ENCODE measurements around the gene PDCD1. TPM values are rescaled to one million over a fixed set of nuclear protein-coding genes. Genes with fewer than 3 reads are reported as not detected.

Gene PDCD1
- total RNA-seq, 2 experiments from 2014 or later = 9.5 to 11.4 TPM

DNA sequence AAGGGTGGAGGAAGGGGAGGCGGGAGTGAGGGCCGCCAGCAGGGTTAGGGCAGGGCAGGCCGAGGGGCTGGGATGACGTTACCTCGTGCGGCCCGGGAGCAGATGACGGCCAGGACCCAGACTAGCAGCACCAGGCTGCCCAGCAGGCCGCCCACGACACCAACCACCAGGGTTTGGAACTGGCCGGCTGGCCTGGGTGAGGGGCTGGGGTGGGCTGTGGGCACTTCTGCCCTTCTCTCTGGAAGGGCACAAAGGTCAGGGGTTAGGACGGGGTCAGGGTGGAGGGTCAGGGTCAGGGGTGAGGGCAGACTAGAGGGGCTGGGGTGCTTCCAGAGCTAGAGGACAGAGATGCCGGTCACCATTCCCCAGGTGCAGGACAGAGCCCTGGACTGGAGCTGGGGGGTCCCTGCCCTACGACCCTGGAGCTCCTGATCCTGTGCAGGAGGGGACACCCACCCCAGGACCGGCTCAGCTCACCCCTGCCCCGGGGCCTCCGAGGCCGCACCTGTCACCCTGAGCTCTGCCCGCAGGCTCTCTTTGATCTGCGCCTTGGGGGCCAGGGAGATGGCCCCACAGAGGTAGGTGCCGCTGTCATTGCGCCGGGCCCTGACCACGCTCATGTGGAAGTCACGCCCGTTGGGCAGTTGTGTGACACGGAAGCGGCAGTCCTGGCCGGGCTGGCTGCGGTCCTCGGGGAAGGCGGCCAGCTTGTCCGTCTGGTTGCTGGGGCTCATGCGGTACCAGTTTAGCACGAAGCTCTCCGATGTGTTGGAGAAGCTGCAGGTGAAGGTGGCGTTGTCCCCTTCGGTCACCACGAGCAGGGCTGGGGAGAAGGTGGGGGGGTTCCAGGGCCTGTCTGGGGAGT is 6.3 kb downstream of the PDCD1 start:
- Histone ChIP-seq H3K4me3 (ENCODE audit: low read length) (no peak overlapping the region), H3K9me3 (ENCODE audit: control insufficient read depth in 1 of 2, insufficient read depth in 1 of 2, low read length in 2 of 2) (no peaks in the 10 kb centered on the region), H3K4me1 (ENCODE audit: insufficient read depth, low read length) (peaks cover 37% of the 10 kb centered on the region), H3K27ac (ENCODE audit: low read depth in 1 of 2, low read length in 2 of 2) (no peak overlapping the region), H3K27me3 (ENCODE audit: control insufficient read depth in 1 of 2, insufficient read depth in 2 of 2, low read length in 2 of 2) (no peaks in the 10 kb centered on the region), H3K36me3 (ENCODE audit: insufficient read depth, low read length) (peaks cover 4% of the 10 kb centered on the region)
- H3K27me3 Mint-ChIP-seq = no peaks in the 10 kb centered on the region
- ATAC-seq (ENCODE audit: poor library complexity) = no peak
- no peak overlapping the region for H3K27ac Mint-ChIP-seq
- no peaks in the 10 kb centered on the region for H3K36me3 Mint-ChIP-seq (ENCODE audit: low read depth)
- intact Hi-C loops (cut with DNase I, micrococcal nuclease) = no loop called here
- CTCF ChIA-PET = interaction anchor here (1.5 kb wide), 1 partner anchor 26 kb away, joined by 3 read pairs; no protein-coding TSS in a partner anchor
- TF ChIP-seq, protein P1, sequence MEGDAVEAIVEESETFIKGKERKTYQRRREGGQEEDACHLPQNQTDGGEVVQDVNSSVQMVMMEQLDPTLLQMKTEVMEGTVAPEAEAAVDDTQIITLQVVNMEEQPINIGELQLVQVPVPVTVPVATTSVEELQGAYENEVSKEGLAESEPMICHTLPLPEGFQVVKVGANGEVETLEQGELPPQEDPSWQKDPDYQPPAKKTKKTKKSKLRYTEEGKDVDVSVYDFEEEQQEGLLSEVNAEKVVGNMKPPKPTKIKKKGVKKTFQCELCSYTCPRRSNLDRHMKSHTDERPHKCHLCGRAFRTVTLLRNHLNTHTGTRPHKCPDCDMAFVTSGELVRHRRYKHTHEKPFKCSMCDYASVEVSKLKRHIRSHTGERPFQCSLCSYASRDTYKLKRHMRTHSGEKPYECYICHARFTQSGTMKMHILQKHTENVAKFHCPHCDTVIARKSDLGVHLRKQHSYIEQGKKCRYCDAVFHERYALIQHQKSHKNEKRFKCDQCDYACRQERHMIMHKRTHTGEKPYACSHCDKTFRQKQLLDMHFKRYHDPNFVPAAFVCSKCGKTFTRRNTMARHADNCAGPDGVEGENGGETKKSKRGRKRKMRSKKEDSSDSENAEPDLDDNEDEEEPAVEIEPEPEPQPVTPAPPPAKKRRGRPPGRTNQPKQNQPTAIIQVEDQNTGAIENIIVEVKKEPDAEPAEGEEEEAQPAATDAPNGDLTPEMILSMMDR (IDR thresholded peaks at IDR 0.05) = no peak
- no peaks in the 10 kb centered on the region for H3K9me3 Mint-ChIP-seq
- H3K4me3 Mint-ChIP-seq = no peak overlapping the region
- DNase-seq = peak in 1 of 14 experiments; percentile 22
- POLR2A ChIA-PET = no interaction called here
- no peaks in the 10 kb centered on the region for H3K4me1 Mint-ChIP-seq (ENCODE audit: low read depth)

DNA sequence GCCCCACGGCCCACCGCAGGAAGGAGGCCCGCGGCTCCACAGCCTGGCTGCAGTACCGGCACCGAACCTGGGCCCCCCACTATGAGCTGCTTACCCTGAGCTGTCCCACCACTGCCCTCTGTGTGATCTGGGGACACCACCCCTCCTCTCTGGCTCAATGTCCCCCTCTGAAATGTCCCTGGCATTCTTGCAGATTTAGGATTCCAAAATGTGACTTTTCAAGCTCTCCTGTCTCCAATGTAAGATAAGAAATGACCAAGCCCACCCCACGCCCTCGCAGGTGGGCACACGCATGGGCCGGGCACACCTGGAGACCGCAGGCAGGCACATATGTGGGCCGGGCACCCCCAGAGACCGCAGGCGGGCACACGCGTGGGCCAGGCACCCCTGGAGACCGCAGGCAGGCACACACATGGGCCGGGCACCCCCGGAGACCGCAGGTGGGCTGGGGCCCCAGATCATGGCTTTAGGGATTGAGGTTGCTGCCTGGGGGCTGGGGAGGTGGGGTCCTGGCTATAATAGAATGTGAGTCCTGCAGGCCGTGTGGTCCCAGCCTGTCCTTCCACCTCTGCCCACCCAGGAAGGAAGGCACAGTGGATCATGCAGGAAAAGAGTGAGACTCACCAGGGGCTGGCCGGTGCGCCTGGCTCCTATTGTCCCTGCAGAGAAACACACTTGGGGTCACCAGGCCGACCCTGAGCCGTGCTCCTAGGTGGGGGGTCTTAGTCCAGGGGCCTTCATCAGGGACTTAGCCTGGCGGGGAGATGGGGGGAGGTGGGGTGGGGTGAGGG is 7.2 kb downstream of the PDCD1 start:
- ATAC-seq (ENCODE audit: poor library complexity) = no peak
- intact Hi-C loops (cut with DNase I, micrococcal nuclease) = no loop called here
- no peak for DNase-seq
- Histone ChIP-seq H3K36me3 (ENCODE audit: insufficient read depth, low read length) (peaks cover 4% of the 10 kb centered on the region), H3K9me3 (ENCODE audit: control insufficient read depth in 1 of 2, insufficient read depth in 1 of 2, low read length in 2 of 2) (no peaks in the 10 kb centered on the region), H3K27me3 (ENCODE audit: control insufficient read depth in 1 of 2, insufficient read depth in 2 of 2, low read length in 2 of 2) (no peaks in the 10 kb centered on the region), H3K4me3 (ENCODE audit: low read length) (no peak overlapping the region), H3K27ac (ENCODE audit: low read depth in 1 of 2, low read length in 2 of 2) (no peak overlapping the region), H3K4me1 (ENCODE audit: insufficient read depth, low read length) (peaks cover 30% of the 10 kb centered on the region)
- H3K4me3 Mint-ChIP-seq = no peak overlapping the region
- H3K4me1 Mint-ChIP-seq (ENCODE audit: low read depth) = no peaks in the 10 kb centered on the region
- H3K27me3 Mint-ChIP-seq = no peaks in the 10 kb centered on the region
- ChIA-PET CTCF (no interaction called here), POLR2A (no interaction called here)
- TF ChIP-seq, protein P1 (IDR thresholded peaks at IDR 0.05) = no peak
- H3K27ac Mint-ChIP-seq = no peak overlapping the region
- no peaks in the 10 kb centered on the region for H3K36me3 Mint-ChIP-seq (ENCODE audit: low read depth)
- no peaks in the 10 kb centered on the region for H3K9me3 Mint-ChIP-seq

DNA sequence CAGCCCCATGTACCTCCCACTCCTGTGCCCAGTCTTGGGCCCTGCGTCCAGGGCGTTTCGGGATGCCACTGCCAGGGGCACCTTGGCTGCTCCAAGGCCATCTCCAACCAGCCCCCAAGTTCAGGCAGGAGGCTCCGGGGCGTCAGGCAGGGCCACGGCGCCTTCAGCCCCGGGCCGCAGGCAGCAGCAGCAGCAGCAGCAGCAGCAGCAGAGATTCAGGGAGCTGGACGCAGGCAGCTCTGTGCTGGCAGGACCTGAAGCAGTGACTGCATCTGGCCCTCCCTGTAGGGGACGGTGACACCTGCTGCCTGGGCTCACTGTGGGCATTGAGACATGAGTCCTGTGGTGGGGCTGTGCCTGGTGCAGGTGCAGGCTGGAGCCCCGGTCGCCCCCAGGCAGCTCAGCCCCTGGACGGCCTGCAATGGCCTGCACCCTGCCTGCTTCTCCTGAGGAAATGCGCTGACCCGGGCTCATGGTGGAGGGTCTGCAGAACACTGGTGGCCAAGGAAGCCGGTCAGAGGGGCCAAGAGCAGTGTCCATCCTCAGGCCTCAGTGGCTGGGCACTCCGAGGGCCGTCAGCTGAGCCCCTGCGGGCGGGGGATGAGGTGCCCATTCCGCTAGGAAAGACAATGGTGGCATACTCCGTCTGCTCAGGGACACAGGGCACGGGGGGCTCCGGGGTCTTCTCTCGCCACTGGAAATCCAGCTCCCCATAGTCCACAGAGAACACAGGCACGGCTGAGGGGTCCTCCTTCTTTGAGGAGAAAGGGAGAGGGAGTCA is 8.0 kb downstream of the PDCD1 start:
- Histone ChIP-seq H3K27ac (ENCODE audit: low read depth in 1 of 2, low read length in 2 of 2) (no peak overlapping the region), H3K4me1 (ENCODE audit: insufficient read depth, low read length) (peaks cover 29% of the 10 kb centered on the region), H3K27me3 (ENCODE audit: control insufficient read depth in 1 of 2, insufficient read depth in 2 of 2, low read length in 2 of 2) (no peaks in the 10 kb centered on the region), H3K9me3 (ENCODE audit: control insufficient read depth in 1 of 2, insufficient read depth in 1 of 2, low read length in 2 of 2) (no peaks in the 10 kb centered on the region), H3K36me3 (ENCODE audit: insufficient read depth, low read length) (peaks cover 4% of the 10 kb centered on the region), H3K4me3 (ENCODE audit: low read length) (no peak overlapping the region)
- no peak overlapping the region for H3K4me3 Mint-ChIP-seq
- POLR2A ChIA-PET = no interaction called here
- no peaks in the 10 kb centered on the region for H3K27me3 Mint-ChIP-seq
- CTCF ChIA-PET = no interaction called here
- H3K4me1 Mint-ChIP-seq (ENCODE audit: low read depth) = peaks cover 6% of the 10 kb centered on the region
- no peaks in the 10 kb centered on the region for H3K9me3 Mint-ChIP-seq
- TF ChIP-seq, protein P1 (IDR thresholded peaks at IDR 0.05) = no peak
- DNase-seq = peak in 1 of 14 experiments; percentile 20
- no peak for ATAC-seq (ENCODE audit: poor library complexity)
- H3K36me3 Mint-ChIP-seq (ENCODE audit: low read depth) = no peaks in the 10 kb centered on the region
- no peak overlapping the region for H3K27ac Mint-ChIP-seq
- intact Hi-C loops (cut with DNase I, micrococcal nuclease) = no loop called here
